Heart right ventricle (tissue), 16 donors: Measurements from ENCODE around the gene KLRB1. TPM values are rescaled to one million over a fixed set of nuclear protein-coding genes. Genes with fewer than 3 reads are reported as not detected.
"Not testable (repeated sequence)": the region's sequence is repeated elsewhere in the genome, so short reads cannot be mapped to it uniquely, and the experiment has no call there.

Source experiments
- ATAC-seq, 8 donors: fragments of 200-7000 bp; cut with Tn5 transposase; one replicate each; pipeline ENCODE4 v1.9.1; 2020; ENCODE audit warnings: mild to moderate bottlenecking in 8 of 8, moderate library complexity in 8 of 8, moderate number of reproducible peaks in 1 of 8
- DNase-seq, 2 donors: peaks; one replicate each; pipeline ENCODE4 v3.0.0-alpha.2; 2020
- H3K27ac ChIP-seq, 10 donors: fragments of 200-600 bp; sonication (generic) in 2 of 10; one replicate each; pipeline versions ENCODE4 v1.5.0 to v1.8.0; 2020 to 2022; ENCODE audit warnings: mild to moderate bottlenecking in 3 of 10
- H3K27me3 ChIP-seq, 7 donors: fragments of 200-600 bp; one replicate each; pipeline ENCODE4 v1.8.0; 2021 to 2022; ENCODE audit warnings: mild to moderate bottlenecking in 2 of 7
- H3K36me3 ChIP-seq, 9 donors: fragments of 200-600 bp; sonication (generic) in 1 of 9; one replicate each; pipeline versions ENCODE4 v1.5.0 to v1.8.0; 2020 to 2022; ENCODE audit warnings: mild to moderate bottlenecking in 2 of 9
- H3K4me1 ChIP-seq, 9 donors: fragments of 200-600 bp; sonication (generic) in 1 of 9; one replicate each; pipeline versions ENCODE4 v1.5.0 to v1.8.0; 2020 to 2022; ENCODE audit warnings: mild to moderate bottlenecking in 4 of 9
- H3K4me3 ChIP-seq, 10 donors: fragments of 200-600 bp; sonication (generic) in 2 of 10; one replicate each; pipeline versions ENCODE4 v1.5.0 to v1.8.0; 2020 to 2022; ENCODE audit warnings: mild to moderate bottlenecking in 7 of 10, moderate library complexity in 2 of 10
- H3K9me3 ChIP-seq, 11 donors: fragments of 200-600 bp in 10 of 11; sonication (generic) in 2 of 11; one replicate each; pipeline versions ENCODE4 v1.5.0 to v1.8.0; 2013 to 2022; ENCODE audit warnings: mild to moderate bottlenecking in 2 of 11, control low read depth in 1 of 11, moderate library complexity in 1 of 11
- WGBS, 2 donors: extraction: QIAGEN DNeasy Blood & Tissue Kit; methylation state at CpG; one replicate each; pipeline ENCODE4 v1.1.7; 2013; ENCODE audit warnings: inconsistent platforms in 1 of 2; 5-methylcytosine and 5-hydroxymethylcytosine counted together
- intact Hi-C, 10 donors: fragments of 100-400 bp; cut with DNase I; formaldehyde crosslinking; loops; one replicate each; pipeline versions ENCODE4 v1.11.1 to v1.14.2; 2022
- polyA plus RNA-seq, 2 donors: library from polyadenylated mRNA; stranded (reverse); fragments of 200-250 nt; gene quantifications; one replicate each; pipeline ENCODE4 v1.2.3, GENCODE V29; 2013
- total RNA-seq, 10 donors: library from RNA; stranded (reverse); fragmentation: NEBNext Ultra II Directional in 3 of 10; extraction: Animal tissue kit (Norgen Biotek cat#: 25700) in 3 of 10; gene quantifications; one replicate each; pipeline versions ENCODE4 v1.2.1 to v1.2.4, GENCODE V29; 2021 to 2023
- TF ChIP-seq, protein P1 (sequence below), 9 donors: fragments of 200-600 bp; sonication (generic) in 2 of 9; IDR thresholded peaks; one replicate each; pipeline versions ENCODE4 v1.5.0 to v1.8.0; 2021 to 2022; ENCODE audit warnings: antibody characterized with exemption in 9 of 9, mild to moderate bottlenecking in 5 of 9, moderate library complexity in 1 of 9
- donor health status: Arrhythmogenic right ventricular cardiomyopathy.
- donor health status: ischemic (EF 13 %, LVEDD 7.1; RV severe dilation, severe dysfunction).
- donor health status: healthy with polysubstance abuse.
- donor health status: DM: no; HTN: yes; CAD: no.
- donor health status: DM: no; HTN: no; CAD: no.
- donor health status: ischemic (EF 25% LVEDD 6.9; RV normal size, moderate dysfunction).
- donor health status: ischemic (EF 25% LVEDD 5.7; RV mildly dilated, moderate dysfunction).
- donor health status: healthy.
- donor health status: DM: yes; HTN: yes; CAD: no.
- donor health status: Ischemic cardiomyopathy.
- donor health status: ischemic (EF 35%, LVEDD 5.7; RV mildly dilated, moderate dysfunction).
- donor health status: nonischemic (EF 11% LVEDD 7.7; RV severe dilation, severe dysfunction).
- donor health status: DM: yes; HTN: yes; CAD: no.
- donor health status: PGD.
- donor health status: ischemic (EF 29% LVEDD 5.4; RV normal size, mild dysfunction).
- donor health status: nonischemic (EF 23%, LVEDD 6.1; RV moderate dilation, normal function).

Gene KLRB1
- total and polyA plus RNA-seq, 12 donors, result 0.16 to 1.4 (median 0.19) TPM; not detected in 3

DNA sequence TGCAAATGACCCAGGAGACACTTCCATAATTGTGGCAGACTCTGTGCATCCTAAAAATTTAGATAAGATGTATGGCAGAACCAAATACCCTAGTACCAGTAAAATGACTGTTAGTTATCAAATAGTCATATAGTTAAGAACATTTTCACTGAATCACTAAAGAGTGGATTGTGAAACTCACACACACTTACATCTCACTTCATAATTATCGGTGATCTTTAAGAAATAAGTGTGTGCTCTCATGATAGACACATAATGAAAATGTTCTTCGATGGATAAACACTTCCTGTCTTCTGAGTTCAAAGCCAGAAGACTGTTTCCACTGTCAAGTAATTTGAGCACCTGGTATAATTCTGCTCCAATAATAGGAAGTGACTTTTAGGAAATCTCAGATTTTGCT, 19.1 kb upstream of the KLRB1 start:
- no peaks in the 10 kb centered on the region for H3K27me3 ChIP-seq
- peaks cover 0 to 30% (median 13%) of the 10 kb centered on the region in 11 donors for H3K9me3 ChIP-seq
- no peak overlapping the region for H3K4me3 ChIP-seq
- intact Hi-C loops, result no loop called here
- no peak for DNase-seq
- no peak for ATAC-seq
- no peak overlapping the region for H3K27ac ChIP-seq
- H3K36me3 ChIP-seq, result no peaks in the 10 kb centered on the region
- TF ChIP-seq, protein P1, sequence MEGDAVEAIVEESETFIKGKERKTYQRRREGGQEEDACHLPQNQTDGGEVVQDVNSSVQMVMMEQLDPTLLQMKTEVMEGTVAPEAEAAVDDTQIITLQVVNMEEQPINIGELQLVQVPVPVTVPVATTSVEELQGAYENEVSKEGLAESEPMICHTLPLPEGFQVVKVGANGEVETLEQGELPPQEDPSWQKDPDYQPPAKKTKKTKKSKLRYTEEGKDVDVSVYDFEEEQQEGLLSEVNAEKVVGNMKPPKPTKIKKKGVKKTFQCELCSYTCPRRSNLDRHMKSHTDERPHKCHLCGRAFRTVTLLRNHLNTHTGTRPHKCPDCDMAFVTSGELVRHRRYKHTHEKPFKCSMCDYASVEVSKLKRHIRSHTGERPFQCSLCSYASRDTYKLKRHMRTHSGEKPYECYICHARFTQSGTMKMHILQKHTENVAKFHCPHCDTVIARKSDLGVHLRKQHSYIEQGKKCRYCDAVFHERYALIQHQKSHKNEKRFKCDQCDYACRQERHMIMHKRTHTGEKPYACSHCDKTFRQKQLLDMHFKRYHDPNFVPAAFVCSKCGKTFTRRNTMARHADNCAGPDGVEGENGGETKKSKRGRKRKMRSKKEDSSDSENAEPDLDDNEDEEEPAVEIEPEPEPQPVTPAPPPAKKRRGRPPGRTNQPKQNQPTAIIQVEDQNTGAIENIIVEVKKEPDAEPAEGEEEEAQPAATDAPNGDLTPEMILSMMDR (IDR thresholded peaks at IDR 0.05), result no peak
- WGBS, 2 donors, result 81 to 86% methylated on average over 2 of the region's 2 CpGs
- H3K4me1 ChIP-seq, result no peaks in the 10 kb centered on the region

DNA sequence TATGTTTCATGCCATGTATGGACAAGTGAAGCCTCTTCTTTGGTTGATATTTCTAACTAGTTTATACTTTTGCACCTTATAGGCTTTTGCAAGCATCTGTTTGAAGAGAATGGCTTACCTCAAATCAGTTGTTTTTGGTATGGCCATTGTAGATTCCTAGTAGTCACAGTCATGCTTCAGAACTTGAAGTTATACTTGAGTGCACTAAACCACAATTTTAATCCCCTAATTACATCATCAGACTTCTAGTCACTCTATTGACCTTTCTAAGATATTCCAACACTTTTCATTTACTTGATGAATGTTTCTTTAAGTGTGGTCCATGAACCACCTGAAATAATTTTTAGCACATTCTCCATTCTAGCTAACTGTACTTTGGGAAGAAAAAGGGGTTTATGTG, 18.6 kb upstream of the KLRB1 start:
- DNase-seq, result no peak
- TF ChIP-seq, protein P1 (IDR thresholded peaks at IDR 0.05), result no peak
- H3K9me3 ChIP-seq, result peaks cover 0 to 33% (median 13%) of the 10 kb centered on the region in 11 donors
- H3K4me3 ChIP-seq, result no peak overlapping the region
- H3K36me3 ChIP-seq, result no peaks in the 10 kb centered on the region
- no peak for ATAC-seq
- intact Hi-C loops, result no loop called here
- H3K27ac ChIP-seq, result no peak overlapping the region
- H3K27me3 ChIP-seq, result no peaks in the 10 kb centered on the region
- H3K4me1 ChIP-seq, result no peaks in the 10 kb centered on the region

DNA sequence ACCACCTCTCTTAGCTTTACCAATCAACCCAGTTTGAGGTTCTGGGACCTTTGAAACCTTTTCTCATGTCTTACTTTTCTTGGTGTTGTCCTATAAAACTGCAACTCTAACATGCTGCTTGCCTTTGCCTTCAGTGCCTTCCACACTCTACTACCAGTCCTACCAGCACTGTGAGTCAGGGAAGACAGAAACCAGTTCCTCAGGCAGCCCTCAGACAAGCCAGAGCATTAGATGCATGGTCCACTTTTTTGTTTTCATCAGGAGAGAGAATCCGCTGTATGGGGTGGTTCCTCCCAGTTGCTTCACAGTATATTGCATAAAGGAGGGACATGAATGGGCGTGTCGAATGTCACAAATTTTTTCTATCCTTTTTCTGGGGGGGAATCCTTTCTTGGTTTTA, 17.3 kb upstream of the KLRB1 start:
- DNase-seq (no peak), ATAC-seq (no peak)
- no peaks in the 10 kb centered on the region for H3K27me3 ChIP-seq
- intact Hi-C loops, result no loop called here
- 94 to 99% methylated on average over 3 of the region's 3 CpGs for WGBS, 2 donors
- no peaks in the 10 kb centered on the region for H3K36me3 ChIP-seq
- no peaks in the 10 kb centered on the region for H3K4me1 ChIP-seq
- H3K9me3 ChIP-seq, result peaks cover 0 to 36% (median 13%) of the 10 kb centered on the region in 11 donors
- TF ChIP-seq, protein P1 (IDR thresholded peaks at IDR 0.05), result no peak
- no peak overlapping the region for H3K4me3 ChIP-seq
- no peak overlapping the region for H3K27ac ChIP-seq

DNA sequence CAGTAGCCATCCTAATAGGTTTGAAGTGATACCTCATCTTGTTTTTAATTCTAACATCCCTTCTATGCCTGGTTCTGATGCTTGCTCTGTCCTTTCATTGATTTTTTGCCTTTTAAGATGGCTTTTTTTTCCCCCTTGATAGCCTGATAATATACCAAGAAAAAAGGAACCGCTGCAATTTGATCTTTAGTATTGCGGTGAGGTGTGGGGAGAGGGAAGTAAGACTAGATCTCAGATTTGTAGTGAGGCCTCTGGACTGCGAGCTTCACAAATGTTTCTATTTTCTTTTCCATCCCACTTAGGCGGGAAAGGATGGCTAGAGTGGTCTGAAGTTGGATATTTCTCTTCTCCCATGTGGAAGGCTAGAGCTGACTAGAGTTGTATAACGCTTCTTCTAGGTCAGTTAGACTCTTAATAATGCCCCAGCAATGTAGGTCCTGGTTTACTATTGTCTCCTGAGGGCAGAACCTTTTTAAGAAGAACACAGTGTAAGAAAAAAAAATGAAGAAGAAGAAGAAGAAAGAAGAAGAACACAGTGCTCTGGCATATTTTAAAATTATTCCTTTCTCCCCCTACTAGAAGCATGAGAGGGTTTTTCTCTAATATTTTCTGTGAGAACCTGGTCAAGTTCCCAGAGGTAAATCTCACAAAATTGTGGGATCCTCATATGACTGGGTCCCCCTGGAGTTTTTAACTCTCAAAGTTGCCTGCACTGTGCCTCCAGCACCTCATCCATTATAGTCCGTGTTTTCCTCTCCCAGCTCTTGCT, 11.9 kb upstream of the KLRB1 start:
- TF ChIP-seq, protein P1 (IDR thresholded peaks at IDR 0.05), result no peak
- H3K4me3 ChIP-seq, result no peak overlapping the region
- 92 to 93% methylated on average over 6 of the region's 6 CpGs for WGBS, 2 donors
- peaks cover 0 to 10% (median 0%) of the 10 kb centered on the region in 9 donors for H3K4me1 ChIP-seq
- H3K36me3 ChIP-seq, result no peaks in the 10 kb centered on the region
- H3K27ac ChIP-seq, result no peak overlapping the region
- intact Hi-C loops, result no loop called here
- H3K9me3 ChIP-seq, result peaks cover 0 to 29% (median 9%) of the 10 kb centered on the region in 11 donors
- H3K27me3 ChIP-seq, result no peaks in the 10 kb centered on the region
- ATAC-seq (no peak), DNase-seq (no peak)

DNA sequence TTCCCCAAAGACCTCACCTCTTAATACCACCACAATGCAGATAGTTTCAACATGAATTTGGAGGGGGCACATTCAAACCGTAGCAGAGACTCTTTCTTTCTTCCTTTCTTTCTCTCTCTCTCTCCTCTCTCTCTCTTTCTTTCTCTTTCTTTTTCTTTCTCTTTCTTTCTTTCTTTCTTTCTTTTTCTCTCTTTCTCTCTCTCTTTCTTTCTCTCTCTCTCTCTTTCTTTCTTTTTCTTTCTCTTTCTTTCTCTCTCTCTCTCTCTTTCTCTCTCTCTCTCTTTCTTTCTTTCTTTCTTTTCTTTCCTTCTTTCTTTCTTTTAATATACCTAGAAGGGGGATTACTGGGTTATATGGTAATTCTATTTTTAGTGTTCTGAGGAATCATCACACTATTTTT, 11.2 kb upstream of the KLRB1 start:
- 92 to 95% methylated on average over 1 of the region's 1 CpG for WGBS, 2 donors
- DNase-seq, H3K4me3 ChIP-seq, H3K36me3 ChIP-seq, intact Hi-C loops, ATAC-seq, H3K27ac ChIP-seq, H3K27me3 ChIP-seq: not testable (repeated sequence)
- peaks cover 0 to 22% (median 3%) of the 10 kb centered on the region in 11 donors for H3K9me3 ChIP-seq
- peaks cover 0 to 10% (median 0%) of the 10 kb centered on the region in 9 donors for H3K4me1 ChIP-seq
